A673 (cell line): ENCODE results near the gene SHC1. TPM values are rescaled to one million over a fixed set of nuclear protein-coding genes. Genes with fewer than 3 reads are reported as not detected.

ENCODE experiments used
- BruUV-seq: library from RNA; stranded (reverse); fragments of 400-500 nt; replicated peaks from 2 replicates; lab custom pipeline; 2021; lab: Mats Ljungman, UMichigan
- CTCF ChIA-PET: fragments of 300-600 bp; sonication (Branson Sonifier 250); formaldehyde crosslinking; loops from one replicate; lab custom pipeline; 2022; ENCODE audit warnings: antibody characterized with exemption; lab: Charles Lee
- POLR2A ChIA-PET: fragments of 300-600 bp; sonication (Branson Sonifier 250); formaldehyde crosslinking; loops from one replicate; lab custom pipeline; 2022; ENCODE audit warnings: antibody characterized with exemption; ENCODE audit not compliant: low non-redundant PET; lab: Charles Lee
- DNase-seq: peaks from one replicate; pipeline ENCODE4 v3.0.0-alpha.2; 2015; ENCODE audit warnings: low spot score
- H3K27ac ChIP-seq: fragments of 200-600 bp; sonication (generic); 2 replicates; pipeline ENCODE4 v1.5.1; 2016; ENCODE audit warnings: mixed run types, low read depth, mild to moderate bottlenecking, mixed read lengths, antibody characterized with exemption, low read length; ENCODE audit not compliant: poor library complexity, severe bottlenecking
- H3K27me3 ChIP-seq: fragments of 200-600 bp; sonication (generic); replicated peaks from 2 replicates; pipeline ENCODE4 v1.6.1; 2017; ENCODE audit warnings: mixed run types, low read depth, mild to moderate bottlenecking, mixed read lengths, antibody characterized with exemption, low read length; ENCODE audit not compliant: insufficient read depth, poor library complexity
- H3K36me3 ChIP-seq: fragments of 200-600 bp; sonication (generic); 2 replicates; pipeline ENCODE4 v1.6.1; 2016; ENCODE audit warnings: mixed run types, mild to moderate bottlenecking, mixed read lengths, antibody characterized with exemption, low read length; ENCODE audit not compliant: insufficient read depth, poor library complexity, severe bottlenecking
- H3K4me1 ChIP-seq: fragments of 200-600 bp; sonication (generic); 2 replicates; pipeline ENCODE4 v1.6.1; 2017; ENCODE audit warnings: mixed run types, mild to moderate bottlenecking, mixed read lengths, antibody characterized with exemption, low read length; ENCODE audit not compliant: insufficient read depth, poor library complexity, severe bottlenecking
- H3K4me3 ChIP-seq: fragments of 200-600 bp; sonication (generic); 2 replicates; pipeline ENCODE4 v1.5.1; 2016; ENCODE audit warnings: low read depth, mixed run types, mild to moderate bottlenecking, mixed read lengths, low read length; ENCODE audit not compliant: poor library complexity, severe bottlenecking
- H3K9me3 ChIP-seq: fragments of 200-600 bp; sonication (generic); 2 replicates; pipeline ENCODE4 v1.6.1; 2016; ENCODE audit warnings: mixed run types, low read depth, mild to moderate bottlenecking, mixed read lengths, antibody characterized with exemption, low read length; ENCODE audit not compliant: poor library complexity, severe bottlenecking
- EZH2 ChIP-seq: fragments of 200-600 bp; sonication (generic); IDR thresholded peaks from 2 replicates; pipeline ENCODE4 v1.6.1; 2017; ENCODE audit warnings: borderline replicate concordance, low read depth, mild to moderate bottlenecking, mixed read lengths, antibody characterized with exemption, low read length; ENCODE audit not compliant: poor library complexity, severe bottlenecking
- intact Hi-C: fragments of 100-400 bp; cut with micrococcal nuclease; formaldehyde crosslinking; loops from one replicate; pipeline ENCODE4 v1.10.0; 2022; ENCODE audit not compliant: unreplicated experiment
- total RNA-seq: library from RNA; stranded (reverse); gene quantifications from 2 replicates; pipeline ENCODE4 v1.2.3, GENCODE V29; 2021
- TF ChIP-seq, protein P1 (sequence below): fragments of 300-800, 200-600 bp; sonication (generic); conservative IDR thresholded peaks from 2 replicates; pipeline ENCODE4 v1.5.1; 2017; ENCODE audit warnings: low read depth, mild to moderate bottlenecking, antibody characterized with exemption, low read length, moderate library complexity, mixed read lengths

SHC1 gene
- total RNA-seq, 1 experiment from 2014 or later = 204 TPM

GRCh38 chr1:154983776-154984466 is 13.4 kb upstream of the SHC1 start:
- Histone ChIP-seq H3K27me3 (no peaks in the 10 kb centered on the region), H3K27ac (peak overlapping the region; percentile 67), H3K9me3 (no peaks in the 10 kb centered on the region), H3K36me3 (peaks cover 41% of the 10 kb centered on the region), H3K4me3 (peak overlapping the region; percentile 76), H3K4me1 (peaks cover 6% of the 10 kb centered on the region)
- no peak for DNase-seq
- BruUV-seq = no TSS peak
- POLR2A ChIA-PET = interaction anchor here (0.7 kb wide), 1 partner anchor 34 kb away, joined by 4 read pairs; no protein-coding TSS in a partner anchor
- intact Hi-C loops = no loop called here
- TF ChIP-seq EZH2 = no peak
- TF ChIP-seq, protein P1, sequence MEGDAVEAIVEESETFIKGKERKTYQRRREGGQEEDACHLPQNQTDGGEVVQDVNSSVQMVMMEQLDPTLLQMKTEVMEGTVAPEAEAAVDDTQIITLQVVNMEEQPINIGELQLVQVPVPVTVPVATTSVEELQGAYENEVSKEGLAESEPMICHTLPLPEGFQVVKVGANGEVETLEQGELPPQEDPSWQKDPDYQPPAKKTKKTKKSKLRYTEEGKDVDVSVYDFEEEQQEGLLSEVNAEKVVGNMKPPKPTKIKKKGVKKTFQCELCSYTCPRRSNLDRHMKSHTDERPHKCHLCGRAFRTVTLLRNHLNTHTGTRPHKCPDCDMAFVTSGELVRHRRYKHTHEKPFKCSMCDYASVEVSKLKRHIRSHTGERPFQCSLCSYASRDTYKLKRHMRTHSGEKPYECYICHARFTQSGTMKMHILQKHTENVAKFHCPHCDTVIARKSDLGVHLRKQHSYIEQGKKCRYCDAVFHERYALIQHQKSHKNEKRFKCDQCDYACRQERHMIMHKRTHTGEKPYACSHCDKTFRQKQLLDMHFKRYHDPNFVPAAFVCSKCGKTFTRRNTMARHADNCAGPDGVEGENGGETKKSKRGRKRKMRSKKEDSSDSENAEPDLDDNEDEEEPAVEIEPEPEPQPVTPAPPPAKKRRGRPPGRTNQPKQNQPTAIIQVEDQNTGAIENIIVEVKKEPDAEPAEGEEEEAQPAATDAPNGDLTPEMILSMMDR = no peak
- CTCF ChIA-PET = interaction anchor here (0.7 kb wide), 2 partner anchors 28 to 504 kb away, joined by 3 to 6 read pairs; partner anchors contain the start of gene PBXIP1

GRCh38 chr1:154982897-154983648 is 12.5 kb upstream of the SHC1 start, which contains the start of gene FLAD1:
FLAD1 (plus strand) TSS chr1:154983344; CDS start chr1:154983695, 351 bp downstream.
- POLR2A ChIA-PET = interaction anchor here (0.7 kb wide), 1 partner anchor 35 kb away, joined by 4 read pairs; no protein-coding TSS in a partner anchor
- DNase-seq = peak; percentile 100
- intact Hi-C loops = no loop called here
- no TSS peak for BruUV-seq
- H3K27ac ChIP-seq = peak within 1 kb of the TSS; percentile 75
- H3K27me3 ChIP-seq = no peaks in the 10 kb centered on the region
- H3K9me3 ChIP-seq = no peaks in the 10 kb centered on the region
- CTCF ChIA-PET = interaction anchor here (0.6 to 0.7 kb wide), 2 partner anchors 12 to 504 kb away, joined by 3 to 4 read pairs; no protein-coding TSS in a partner anchor
- peaks cover 38% of the 10 kb centered on the region for H3K36me3 ChIP-seq
- peaks cover 6% of the 10 kb centered on the region for H3K4me1 ChIP-seq
- H3K4me3 ChIP-seq = peak within 1 kb of the TSS; percentile 76
- no peak for TF ChIP-seq EZH2
- TF ChIP-seq, protein P1 = no peak

- ChIA-PET CTCF (no interaction called here), POLR2A (no interaction called here)
- peak overlapping the region; percentile 76 for H3K4me3 ChIP-seq
- TF ChIP-seq EZH2 = no peak
- TF ChIP-seq, protein P1 = no peak
- H3K4me1 ChIP-seq = peaks cover 9% of the 10 kb centered on the region
- intact Hi-C loops = no loop called here
- DNase-seq = no peak
- H3K36me3 ChIP-seq = peaks cover 38% of the 10 kb centered on the region
- H3K9me3 ChIP-seq = no peaks in the 10 kb centered on the region
- peak overlapping the region; percentile 75 for H3K27ac ChIP-seq
- TSS peak; percentile 99 for BruUV-seq
- H3K27me3 ChIP-seq = no peaks in the 10 kb centered on the region
These were observed 11.8 kb upstream of the SHC1 start for GRCh38 chr1:154982341-154982740.
